ENCODE data around the gene POPDC2. TPM values are rescaled to one million over a fixed set of nuclear protein-coding genes. Genes with fewer than 3 reads are reported as not detected.

Gene POPDC2
- total RNA-seq, 2 donors from 2014 or later, result 4.2 to 4.3 TPM

DNA sequence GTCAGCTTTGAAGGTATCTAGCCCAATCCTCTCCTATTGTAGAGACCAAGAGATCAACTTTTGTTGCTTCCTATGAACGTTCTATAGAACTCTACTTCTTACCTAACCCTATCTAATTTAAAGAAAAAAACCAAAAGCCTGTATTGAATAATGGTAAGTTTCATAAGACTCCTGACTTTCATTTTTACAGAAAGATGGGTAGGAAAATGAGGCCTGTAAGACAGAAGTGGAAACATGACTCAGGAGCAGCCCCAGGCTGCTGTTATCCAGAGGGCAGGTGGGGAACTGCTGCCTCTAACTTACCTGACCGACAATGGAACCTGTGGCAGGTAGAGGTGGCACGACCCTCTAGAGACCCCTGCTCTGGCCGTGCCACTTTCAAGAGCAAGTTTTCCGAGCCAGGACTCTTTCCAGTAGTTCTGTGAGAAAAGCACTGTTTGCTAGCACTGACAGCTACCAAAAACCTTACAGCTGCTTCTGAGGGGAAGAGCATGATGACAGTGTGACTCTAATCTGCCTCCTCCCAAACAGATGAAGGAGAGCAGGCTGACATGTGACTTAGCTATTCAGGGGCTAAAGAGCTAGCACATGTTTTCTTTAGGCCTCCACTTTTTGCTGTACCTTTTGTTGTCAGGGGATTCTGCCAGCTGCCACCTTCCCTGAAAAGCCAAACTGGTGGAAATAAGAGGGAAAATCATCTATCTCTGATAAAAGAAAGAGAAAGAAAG lies 17.5 kb downstream of the POPDC2 start:
- no peaks in the 10 kb centered on the region for H3K9me3 ChIP-seq (ENCODE audit: control insufficient read depth, low read length, poor library complexity, severe bottlenecking)
- no peak for ATAC-seq

DNA sequence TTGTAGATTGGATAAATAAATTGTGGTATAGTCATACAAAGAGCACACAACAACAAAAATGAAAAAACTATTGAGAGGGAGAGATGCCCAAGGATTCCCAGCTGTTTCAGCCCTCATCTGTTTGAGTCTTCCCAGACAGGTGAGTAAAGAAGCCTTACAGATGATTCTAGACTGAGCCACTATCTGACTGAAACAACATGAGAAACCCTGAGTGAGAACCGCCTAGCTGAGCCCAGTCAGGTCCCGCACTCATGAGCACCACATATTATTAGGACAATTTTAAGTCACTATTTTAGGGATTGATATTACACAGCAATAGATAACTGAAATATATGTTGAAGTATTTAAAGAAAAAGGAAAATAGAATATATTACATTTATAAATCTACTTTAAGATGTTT lies 19.0 kb downstream of the POPDC2 start:
- no peak for DNase-seq
- no peaks in the 10 kb centered on the region for H3K9me3 ChIP-seq (ENCODE audit: control insufficient read depth, low read length, poor library complexity, severe bottlenecking)
- Mint-ChIP-seq H3K27ac (no peak overlapping the region), H3K27me3 (no peaks in the 10 kb centered on the region), H3K4me3 (no peak overlapping the region), H3K4me1 (peaks cover 17% of the 10 kb centered on the region), H3K36me3 (ENCODE audit: low read depth) (peaks cover 9% of the 10 kb centered on the region)
- no peak for ATAC-seq

More for the DNA sequence above, 17.5 kb downstream of the POPDC2 start:
- Mint-ChIP-seq H3K4me1 (peaks cover 15% of the 10 kb centered on the region), H3K36me3 (ENCODE audit: low read depth) (peaks cover 13% of the 10 kb centered on the region), H3K4me3 (no peak overlapping the region), H3K27me3 (no peaks in the 10 kb centered on the region), H3K27ac (no peak overlapping the region)
- no peak for DNase-seq

DNA sequence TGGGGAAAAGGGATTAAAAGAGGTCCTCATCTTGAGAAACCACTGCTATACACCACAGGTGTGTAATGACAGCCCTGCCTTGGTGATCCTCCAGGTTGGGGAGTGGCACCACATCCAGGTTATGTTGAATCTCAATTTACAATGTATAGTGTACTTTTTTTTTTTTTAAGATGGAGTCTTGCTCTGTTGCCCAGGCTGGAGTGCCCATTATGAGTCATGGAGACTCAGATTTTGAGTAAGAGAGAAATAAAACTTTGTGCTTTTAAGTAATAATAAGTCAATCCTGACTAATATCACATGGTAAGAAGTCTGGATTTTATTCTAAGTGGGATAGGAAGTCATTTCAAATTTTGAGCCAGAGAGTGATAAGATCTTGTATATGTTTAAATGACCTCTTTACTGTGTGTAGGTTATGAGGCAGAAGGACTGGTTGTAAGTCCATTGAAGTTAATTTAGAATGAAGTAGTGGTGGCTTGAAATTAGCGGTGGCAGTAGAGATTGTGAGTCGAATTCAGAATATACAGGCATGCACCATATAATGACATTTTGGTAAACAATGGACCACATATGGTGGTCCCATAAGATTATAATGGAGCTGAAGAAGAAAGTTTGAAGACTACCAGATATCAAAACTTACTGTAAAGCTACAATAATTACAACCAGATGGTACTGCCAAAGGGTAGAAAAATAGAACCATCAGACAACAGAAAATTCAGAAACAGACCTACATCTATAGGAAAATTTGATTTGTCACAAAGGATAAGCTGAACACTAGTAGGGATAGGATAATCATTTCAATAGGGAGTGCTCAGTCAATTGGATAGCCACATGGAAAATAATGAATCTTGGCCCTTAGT lies 20.7 kb downstream of the POPDC2 start:
- H3K27me3 Mint-ChIP-seq, result no peaks in the 10 kb centered on the region
- H3K27ac Mint-ChIP-seq, result peak overlapping the region; percentile 72
- ATAC-seq, result no peak
- DNase-seq, result no peak
- H3K36me3 Mint-ChIP-seq (ENCODE audit: low read depth), result peaks cover 5% of the 10 kb centered on the region
- H3K4me3 Mint-ChIP-seq, result no peak overlapping the region
- H3K9me3 ChIP-seq (ENCODE audit: control insufficient read depth, low read length, poor library complexity, severe bottlenecking), result no peaks in the 10 kb centered on the region
- H3K4me1 Mint-ChIP-seq, result peaks cover 17% of the 10 kb centered on the region

DNA sequence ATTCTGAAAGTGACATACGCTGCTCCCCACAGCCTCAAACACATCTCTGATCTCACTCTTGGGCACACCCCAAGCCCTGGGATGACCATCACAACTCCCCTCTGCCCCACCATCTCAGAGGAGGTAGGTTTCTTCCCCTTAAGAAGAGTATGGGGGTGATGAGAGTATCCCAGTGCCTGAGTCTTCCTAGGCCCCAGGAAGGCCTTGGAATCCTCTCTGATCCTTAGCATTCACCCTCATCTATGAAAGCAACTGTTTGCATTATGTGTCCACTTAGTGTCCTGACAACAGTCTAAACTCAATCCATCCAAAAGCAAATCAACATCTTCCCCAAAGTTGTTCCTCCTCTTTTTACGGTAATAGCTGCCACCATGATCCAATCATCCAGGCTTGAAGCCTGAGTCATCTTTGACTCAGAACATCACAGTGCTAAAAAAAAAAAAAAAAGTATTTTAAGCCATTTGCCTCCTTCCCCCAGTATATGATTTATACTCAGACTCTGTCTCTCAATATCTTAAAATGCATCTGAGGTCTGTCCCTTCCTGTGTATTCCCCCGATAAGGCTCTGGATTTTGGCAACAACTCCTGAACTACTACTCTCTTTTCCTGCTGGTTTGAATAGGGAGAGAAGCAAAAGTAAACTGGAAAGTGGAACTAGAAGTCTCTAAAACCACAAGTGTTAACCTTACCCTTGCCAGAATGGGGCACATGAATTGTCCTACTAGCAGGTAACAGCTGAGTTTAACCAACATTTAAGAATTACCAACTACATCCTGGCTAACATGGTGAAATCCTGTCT lies 22.5 kb downstream of the POPDC2 start:
- H3K4me3 Mint-ChIP-seq, result peak overlapping the region; percentile 70

DNA sequence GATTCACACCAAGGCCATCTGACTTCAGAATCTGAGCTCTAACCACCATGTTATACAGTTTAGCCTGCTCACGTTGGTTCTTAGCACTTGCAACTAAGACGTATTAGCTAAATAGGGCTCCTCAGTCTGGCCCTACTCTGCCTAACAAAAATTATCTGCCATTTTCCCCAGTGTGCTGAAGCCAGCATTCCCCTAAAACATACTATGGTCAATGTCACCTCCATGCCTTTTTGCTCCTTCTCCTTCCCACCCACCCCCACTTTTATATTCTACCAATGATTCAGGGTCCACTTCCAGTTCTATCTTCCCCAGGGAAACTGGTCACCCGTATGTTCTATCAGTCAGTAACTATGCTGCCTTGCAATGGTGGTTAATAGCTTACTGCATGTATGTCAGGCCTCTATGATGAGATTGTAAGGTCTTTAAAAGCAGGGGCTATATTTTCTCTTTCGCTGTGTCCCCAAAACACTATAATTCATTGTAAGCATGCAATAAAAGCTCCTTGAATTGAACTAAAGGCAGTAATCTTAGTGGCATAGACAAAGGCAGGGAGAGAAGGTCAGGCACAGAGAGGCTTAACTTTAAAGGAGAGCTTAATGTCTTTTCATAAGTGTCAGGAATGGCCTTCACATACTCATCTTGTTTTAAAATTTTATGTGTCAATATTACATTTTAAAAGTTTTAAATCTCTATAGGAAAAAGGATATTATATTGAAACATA lies 23.3 kb downstream of the POPDC2 start:
- no peak overlapping the region for H3K4me3 Mint-ChIP-seq
- DNase-seq, result no peak
- H3K4me1 Mint-ChIP-seq, result peaks cover 17% of the 10 kb centered on the region
- H3K36me3 Mint-ChIP-seq (ENCODE audit: low read depth), result peaks cover 5% of the 10 kb centered on the region
- peak overlapping the region; percentile 72 for H3K27ac Mint-ChIP-seq
- H3K9me3 ChIP-seq (ENCODE audit: control insufficient read depth, low read length, poor library complexity, severe bottlenecking), result no peaks in the 10 kb centered on the region
- no peaks in the 10 kb centered on the region for H3K27me3 Mint-ChIP-seq
- ATAC-seq, result no peak

More for the DNA sequence above, 22.5 kb downstream of the POPDC2 start:
- Mint-ChIP-seq H3K27me3 (no peaks in the 10 kb centered on the region), H3K4me1 (peaks cover 17% of the 10 kb centered on the region), H3K36me3 (ENCODE audit: low read depth) (peaks cover 5% of the 10 kb centered on the region), H3K27ac (peak overlapping the region; percentile 72)
- no peaks in the 10 kb centered on the region for H3K9me3 ChIP-seq (ENCODE audit: control insufficient read depth, low read length, poor library complexity, severe bottlenecking)
- ATAC-seq (peak; percentile 37), DNase-seq (no peak)

DNA sequence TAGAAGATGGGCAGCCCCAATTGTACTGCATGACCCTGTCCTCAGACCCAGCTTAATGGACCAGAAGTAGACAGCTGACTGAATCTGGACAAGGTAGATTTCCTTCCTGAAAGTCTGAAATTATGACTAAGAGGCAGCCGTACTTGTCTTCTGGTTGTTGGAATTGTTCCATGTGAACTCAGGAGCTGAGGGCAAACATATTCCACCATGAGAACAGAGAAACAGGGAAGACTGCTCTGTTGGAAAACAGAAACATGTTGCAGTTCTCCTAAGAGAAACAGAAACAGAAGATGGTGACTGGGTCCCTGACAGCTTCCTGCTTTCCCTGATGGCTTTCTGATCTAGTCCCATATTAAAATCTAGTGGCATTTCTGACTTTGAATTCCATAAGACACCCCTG lies 24.1 kb downstream of the POPDC2 start:
- no peak for ATAC-seq
- DNase-seq, result no peak
- no peak overlapping the region for H3K4me3 Mint-ChIP-seq
- peaks cover 4% of the 10 kb centered on the region for H3K36me3 Mint-ChIP-seq (ENCODE audit: low read depth)
- no peaks in the 10 kb centered on the region for H3K27me3 Mint-ChIP-seq
- H3K27ac Mint-ChIP-seq, result peak overlapping the region; percentile 51
- no peaks in the 10 kb centered on the region for H3K9me3 ChIP-seq (ENCODE audit: control insufficient read depth, low read length, poor library complexity, severe bottlenecking)
- H3K4me1 Mint-ChIP-seq, result peaks cover 17% of the 10 kb centered on the region

DNA sequence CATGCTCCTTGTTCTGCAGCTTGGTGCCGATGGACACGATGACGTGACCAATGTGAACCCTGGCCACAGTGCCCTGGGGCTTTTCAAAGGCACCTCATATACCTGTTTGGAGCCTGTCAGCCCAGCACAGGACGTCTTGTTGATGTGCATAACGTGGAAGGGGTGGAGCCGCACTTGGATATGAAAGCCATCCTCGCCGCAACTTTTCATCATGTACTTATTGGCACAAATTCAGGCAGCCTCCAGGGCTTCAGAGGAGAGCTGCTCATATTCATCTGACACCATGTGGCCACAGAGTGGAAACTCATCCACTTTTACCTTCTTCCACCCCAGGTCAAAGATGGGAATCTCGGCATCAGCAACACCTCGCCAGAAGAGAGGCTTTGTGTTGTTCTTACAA lies 24.7 kb downstream of the POPDC2 start:
- Mint-ChIP-seq H3K4me1 (peaks cover 17% of the 10 kb centered on the region), H3K36me3 (ENCODE audit: low read depth) (no peaks in the 10 kb centered on the region), H3K27me3 (no peaks in the 10 kb centered on the region), H3K27ac (no peak overlapping the region), H3K4me3 (no peak overlapping the region)
- no peaks in the 10 kb centered on the region for H3K9me3 ChIP-seq (ENCODE audit: control insufficient read depth, low read length, poor library complexity, severe bottlenecking)
- ATAC-seq (no peak), DNase-seq (no peak)

DNA sequence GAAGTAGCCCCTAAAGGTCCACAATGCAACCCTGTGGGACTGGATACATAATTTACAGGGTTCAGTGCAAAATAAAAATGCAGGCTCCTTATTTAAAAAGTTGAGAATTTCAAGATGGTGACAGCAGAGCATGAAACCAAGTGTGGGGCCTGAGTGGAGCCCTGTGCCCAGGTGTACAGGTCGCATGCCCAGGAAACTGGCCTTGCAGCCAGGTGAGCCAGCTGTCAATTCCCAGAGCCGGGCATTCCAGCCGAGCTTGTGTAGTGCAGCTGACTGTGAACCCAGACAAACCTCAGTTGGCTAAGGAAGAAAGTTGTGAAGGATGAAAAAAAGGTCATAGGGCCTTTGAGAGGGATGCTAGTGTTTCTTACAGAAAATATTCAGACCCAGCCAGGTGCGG lies 27.6 kb downstream of the POPDC2 start:
- Mint-ChIP-seq H3K36me3 (ENCODE audit: low read depth) (no peaks in the 10 kb centered on the region), H3K4me1 (peaks cover 18% of the 10 kb centered on the region), H3K27me3 (no peaks in the 10 kb centered on the region), H3K27ac (peak overlapping the region; percentile 80), H3K4me3 (no peak overlapping the region)
- H3K9me3 ChIP-seq (ENCODE audit: control insufficient read depth, low read length, poor library complexity, severe bottlenecking), result no peaks in the 10 kb centered on the region
- DNase-seq, result no peak
- ATAC-seq, result no peak

DNA sequence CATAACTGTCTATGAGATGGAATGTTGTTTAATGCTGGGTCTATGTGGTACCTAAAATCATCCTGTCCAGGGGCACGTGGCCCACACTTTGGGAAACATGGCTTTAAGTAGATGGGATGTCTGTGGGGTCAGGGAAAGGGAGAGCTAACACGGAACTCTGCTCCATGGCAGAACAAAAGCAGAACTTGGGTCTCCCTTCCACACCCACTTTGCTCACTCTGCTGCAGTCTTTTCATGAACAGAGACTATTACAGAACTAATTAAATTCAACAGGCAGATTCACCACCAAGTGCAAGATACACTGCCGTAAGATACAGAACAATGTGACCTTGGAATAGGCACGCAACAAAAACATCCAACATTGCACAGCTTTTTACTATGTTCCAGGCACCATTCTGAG lies 28.2 kb downstream of the POPDC2 start:
- no peak overlapping the region for H3K27ac Mint-ChIP-seq
- H3K27me3 Mint-ChIP-seq, result no peaks in the 10 kb centered on the region
- no peaks in the 10 kb centered on the region for H3K36me3 Mint-ChIP-seq (ENCODE audit: low read depth)
- H3K4me3 Mint-ChIP-seq, result no peak overlapping the region
- no peaks in the 10 kb centered on the region for H3K9me3 ChIP-seq (ENCODE audit: control insufficient read depth, low read length, poor library complexity, severe bottlenecking)
- DNase-seq (no peak), ATAC-seq (no peak)
- H3K4me1 Mint-ChIP-seq, result peaks cover 20% of the 10 kb centered on the region

DNA sequence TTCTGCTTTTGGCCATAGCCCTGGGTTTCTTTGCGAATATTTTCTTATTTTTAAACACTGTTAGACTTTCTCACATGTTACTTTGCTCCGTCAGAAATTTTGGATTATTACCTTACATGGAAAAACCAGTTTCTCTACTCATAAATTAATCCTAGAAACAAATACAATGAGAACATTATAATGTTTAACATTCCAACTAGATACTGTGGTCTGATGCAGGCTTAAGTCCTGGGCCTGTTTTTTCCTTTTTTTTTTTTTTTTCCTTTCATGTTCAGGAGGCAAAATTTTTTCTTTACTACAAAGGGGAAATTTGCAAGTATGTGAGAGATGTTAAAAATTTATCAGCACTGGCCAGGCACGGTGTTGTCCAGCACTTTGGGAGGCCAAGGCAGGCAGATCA lies 28.9 kb downstream of the POPDC2 start:
- Mint-ChIP-seq H3K27ac (no peak overlapping the region), H3K36me3 (ENCODE audit: low read depth) (no peaks in the 10 kb centered on the region), H3K27me3 (no peaks in the 10 kb centered on the region), H3K4me1 (peaks cover 23% of the 10 kb centered on the region), H3K4me3 (no peak overlapping the region)
- no peak for DNase-seq
- H3K9me3 ChIP-seq (ENCODE audit: control insufficient read depth, low read length, poor library complexity, severe bottlenecking), result no peaks in the 10 kb centered on the region
- ATAC-seq, result no peak

DNA sequence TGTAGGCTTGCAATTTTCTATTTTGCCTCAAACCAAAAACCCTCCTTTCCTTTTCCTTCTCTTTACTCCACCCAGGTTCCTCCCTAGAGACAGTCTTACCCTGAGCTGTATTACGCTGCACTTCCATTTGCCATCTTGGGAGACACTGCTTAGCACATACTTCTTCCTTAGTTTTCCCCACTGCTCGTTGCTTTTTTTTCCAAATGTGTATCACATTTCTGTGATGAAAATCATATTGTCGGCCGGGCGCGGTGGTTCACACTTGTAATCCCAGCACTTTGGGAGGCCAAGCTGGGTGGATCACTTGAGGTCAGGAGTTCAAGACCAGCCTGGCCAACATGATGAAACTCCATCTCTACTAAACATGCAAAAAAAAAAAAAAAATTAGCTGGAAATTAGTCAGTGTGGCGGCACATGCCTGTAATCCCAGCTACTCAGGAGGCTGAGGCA lies 29.5 kb downstream of the POPDC2 start:
- Mint-ChIP-seq H3K27me3 (no peaks in the 10 kb centered on the region), H3K4me3 (no peak overlapping the region), H3K36me3 (ENCODE audit: low read depth) (no peaks in the 10 kb centered on the region), H3K4me1 (peaks cover 27% of the 10 kb centered on the region), H3K27ac (no peak overlapping the region)
- DNase-seq (no peak), ATAC-seq (no peak)
- H3K9me3 ChIP-seq (ENCODE audit: control insufficient read depth, low read length, poor library complexity, severe bottlenecking), result no peaks in the 10 kb centered on the region

DNA sequence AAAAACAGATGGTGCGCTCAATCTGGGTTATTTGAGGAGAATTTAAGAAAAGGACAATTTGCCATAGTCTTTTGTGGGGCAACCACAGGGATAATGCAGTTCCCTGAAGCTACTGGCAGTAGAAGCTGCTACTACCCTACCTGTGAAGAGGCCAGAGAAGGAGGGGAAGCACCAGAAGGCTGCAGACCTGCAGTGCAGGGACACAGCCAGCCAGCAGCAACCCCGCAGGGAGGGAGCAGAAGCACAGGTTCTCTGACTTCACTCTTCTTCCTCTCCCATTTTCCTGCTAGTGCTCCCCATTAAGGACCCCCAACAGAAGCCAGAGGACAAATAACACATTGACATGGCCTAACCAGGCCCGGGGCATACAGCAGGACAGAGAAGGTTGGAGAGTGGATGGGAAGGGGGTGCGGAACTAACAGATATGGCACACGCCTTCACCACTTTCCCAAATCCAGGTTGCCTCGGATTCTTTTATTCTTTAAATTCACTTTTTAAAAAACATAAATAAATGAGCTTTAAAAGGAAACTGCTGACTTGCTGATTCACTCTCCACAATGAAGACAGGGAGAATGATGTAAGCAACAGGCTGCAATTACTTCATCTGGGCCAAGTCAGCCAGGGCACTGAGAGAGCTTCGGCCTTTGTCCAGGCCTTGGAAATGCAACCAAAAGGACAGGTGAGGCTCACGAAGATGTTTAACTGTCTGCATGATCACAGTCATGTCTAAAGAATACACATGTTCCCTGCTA lies 30.1 kb downstream of the POPDC2 start:
- H3K27me3 Mint-ChIP-seq, result no peaks in the 10 kb centered on the region
- DNase-seq (no peak), ATAC-seq (no peak)
- no peaks in the 10 kb centered on the region for H3K36me3 Mint-ChIP-seq (ENCODE audit: low read depth)
- no peaks in the 10 kb centered on the region for H3K9me3 ChIP-seq (ENCODE audit: control insufficient read depth, low read length, poor library complexity, severe bottlenecking)
- H3K4me3 Mint-ChIP-seq, result no peak overlapping the region
- no peak overlapping the region for H3K27ac Mint-ChIP-seq
- peaks cover 30% of the 10 kb centered on the region for H3K4me1 Mint-ChIP-seq
